Fibroblast of lung (primary cell): ENCODE results near the gene RUNX2. TPM values are rescaled to one million over a fixed set of nuclear protein-coding genes. Genes with fewer than 3 reads are reported as not detected.
A peak's percentile ranks its signal among the peaks of the same experiment; 100 is the strongest.

Experiments used
- DNase-seq, 2 donors: peaks; one replicate each; pipeline versions ENCODE4 v3.0.0 to v3.0.0-alpha.2; 2010; ENCODE audit warnings: low read depth in 2 of 2
- H2AFZ ChIP-seq: 2 replicates; pipeline ENCODE4 v1.5.1; 2012; ENCODE audit warnings: low read length, control low read depth, inconsistent platforms
- H3K27ac ChIP-seq: 2 replicates; pipeline ENCODE4 v1.5.1; 2011; ENCODE audit warnings: low read length, control low read depth; ENCODE audit not compliant: insufficient read depth
- H3K27me3 ChIP-seq: 2 replicates; pipeline ENCODE4 v1.5.1; 2011; ENCODE audit warnings: mild to moderate bottlenecking, low read length; ENCODE audit not compliant: control insufficient read depth, insufficient read depth
- H3K36me3 ChIP-seq: 2 replicates; pipeline ENCODE4 v1.5.1; 2011; ENCODE audit warnings: low read length; ENCODE audit not compliant: control insufficient read depth, insufficient read depth
- H3K4me1 ChIP-seq: 2 replicates; pipeline ENCODE4 v1.5.1; 2011; ENCODE audit warnings: low read length; ENCODE audit not compliant: control insufficient read depth, insufficient read depth; ENCODE audit errors: extremely low read depth
- H3K4me2 ChIP-seq: 2 replicates; pipeline ENCODE4 v1.5.1; 2011; ENCODE audit warnings: low read length, control low read depth; ENCODE audit not compliant: insufficient read depth; ENCODE audit errors: extremely low read depth
- H3K4me3 ChIP-seq, 4 experiments: fragments of 200-600 bp in 1 of 4; sonication (generic) in 1 of 4; replicated peaks in 1 of 4; 2 replicates each; pipeline ENCODE4 v1.5.1; 2011 to 2016; ENCODE audit warnings: low read length in 4 of 4, low read depth in 3 of 4, mild to moderate bottlenecking in 3 of 4, control low read depth in 2 of 4, inconsistent platforms in 1 of 4, mixed read lengths in 1 of 4; ENCODE audit not compliant: insufficient read depth in 1 of 4; ENCODE audit errors: control extremely low read depth in 1 of 4
- H3K79me2 ChIP-seq: 2 replicates; pipeline ENCODE4 v1.5.1; 2012; ENCODE audit warnings: mild to moderate bottlenecking, low read length, inconsistent platforms; ENCODE audit not compliant: control insufficient read depth, insufficient read depth
- H3K9ac ChIP-seq: 2 replicates; pipeline ENCODE4 v1.5.1; 2011; ENCODE audit warnings: mild to moderate bottlenecking, low read length, control low read depth; ENCODE audit not compliant: insufficient read depth
- H3K9me3 ChIP-seq: 2 replicates; pipeline ENCODE4 v1.5.1; 2012; ENCODE audit warnings: low read depth, low read length; ENCODE audit not compliant: control insufficient read depth, insufficient read depth
- H4K20me1 ChIP-seq: 2 replicates; pipeline ENCODE4 v1.5.1; 2011; ENCODE audit warnings: low read length; ENCODE audit not compliant: control insufficient read depth, insufficient read depth; ENCODE audit errors: extremely low read depth
- CTCF ChIP-seq, 2 donors: IDR thresholded peaks in 1 of 2; conservative IDR thresholded peaks in 1 of 2; 1 replicate in 1 of 2; 2 replicates in 1 of 2; pipeline ENCODE4 v1.5.1; 2011 to 2012; ENCODE audit warnings: low read length in 2 of 2, control low read depth in 1 of 2, inconsistent platforms in 1 of 2, low read depth in 1 of 2, mild to moderate bottlenecking in 1 of 2
- EZH2 ChIP-seq: IDR thresholded peaks from 2 replicates; pipeline ENCODE4 v1.5.1; 2012; ENCODE audit warnings: low read length, control low read depth, mild to moderate bottlenecking; ENCODE audit errors: missing control alignments
- polyA plus RNA-seq, 2 donors: library from polyadenylated mRNA; depleted of rRNA in 1 of 2; stranded (reverse) in 1 of 2; unstranded in 1 of 2; fragments of >200 nt; gene quantifications; 2 replicates each; pipeline ENCODE4 v1.2.1, GENCODE V29; 2011 to 2012; ENCODE audit warnings: missing spikeins in 1 of 2
- total RNA-seq: library from RNA; depleted of rRNA; stranded (reverse); fragments of >200 nt; gene quantifications from 2 replicates; pipeline ENCODE4 v1.2.1, GENCODE V29; 2014

RUNX2 gene
- total and polyA plus RNA-seq, 2 donors (not counting 1 experiment from before 2014, with no cell fraction given) = 2.5 to 4.5 TPM

GRCh38 chr6:45537539-45537938 is 209.4 kb downstream of the RUNX2 start:
- H2AFZ ChIP-seq = no peak overlapping the region
- no peak overlapping the region for H3K9ac ChIP-seq
- TF ChIP-seq CTCF (conservative IDR thresholded peaks at IDR 0.05 in 1 of 2, IDR thresholded peaks at IDR 0.05 in 1 of 2; ENCODE audit: low read depth in 1 of 2, low read length in 2 of 2) (no peak), EZH2 (no peak)
- no peaks in the 10 kb centered on the region for H3K36me3 ChIP-seq
- H3K27me3 ChIP-seq = no peaks in the 10 kb centered on the region
- no peaks in the 10 kb centered on the region for H3K79me2 ChIP-seq
- no peak overlapping the region for H3K27ac ChIP-seq
- DNase-seq = no peak
- no peaks in the 10 kb centered on the region for H4K20me1 ChIP-seq
- no peaks in the 10 kb centered on the region for H3K9me3 ChIP-seq
- no peaks in the 10 kb centered on the region for H3K4me1 ChIP-seq
- H3K4me2 ChIP-seq = no peak overlapping the region
- H3K4me3 ChIP-seq = no peak overlapping the region

GRCh38 chr6:45538641-45539547 is 210.8 kb downstream of the RUNX2 start:
- Histone ChIP-seq H3K36me3 (no peaks in the 10 kb centered on the region), H3K4me2 (no peak overlapping the region), H3K4me3 (no peak overlapping the region), H3K9me3 (no peaks in the 10 kb centered on the region), H3K27ac (no peak overlapping the region), H2AFZ (peak overlapping the region; percentile 33), H3K9ac (no peak overlapping the region), H4K20me1 (no peaks in the 10 kb centered on the region), H3K27me3 (no peaks in the 10 kb centered on the region), H3K4me1 (peaks cover 4% of the 10 kb centered on the region), H3K79me2 (no peaks in the 10 kb centered on the region)
- TF ChIP-seq CTCF (conservative IDR thresholded peaks at IDR 0.05 in 1 of 2, IDR thresholded peaks at IDR 0.05 in 1 of 2; ENCODE audit: low read depth in 1 of 2, low read length in 2 of 2) (no peak), EZH2 (no peak)
- no peak for DNase-seq

GRCh38 chr6:45540375-45540920 is 212.3 kb downstream of the RUNX2 start:
- Histone ChIP-seq H3K9ac (no peak overlapping the region), H3K4me3 (no peak overlapping the region), H3K4me2 (no peak overlapping the region), H3K27me3 (no peaks in the 10 kb centered on the region), H3K27ac (no peak overlapping the region), H2AFZ (no peak overlapping the region), H4K20me1 (no peaks in the 10 kb centered on the region), H3K79me2 (no peaks in the 10 kb centered on the region), H3K4me1 (peaks cover 4% of the 10 kb centered on the region), H3K9me3 (no peaks in the 10 kb centered on the region), H3K36me3 (no peaks in the 10 kb centered on the region)
- no peak for TF ChIP-seq EZH2
- TF ChIP-seq CTCF (conservative IDR thresholded peaks at IDR 0.05 in 1 of 2, IDR thresholded peaks at IDR 0.05 in 1 of 2; ENCODE audit: low read depth in 1 of 2, low read length in 2 of 2) = no peak
- no peak for DNase-seq
